ENCODE results near the gene CYBA. TPM values are rescaled to one million over a fixed set of nuclear protein-coding genes. Genes with fewer than 3 reads are reported as not detected.

CYBA gene
- total RNA-seq, 1 donor: 250 TPM

GRCh38 chr16:88652762-88653063 is 1.9 kb upstream of the CYBA start:
- H4K20me1 ChIP-seq (ENCODE audit: insufficient read depth, low read length): peaks cover 9% of the 10 kb centered on the region
- H3K27ac ChIP-seq (ENCODE audit: low read depth, low read length): no peak overlapping the region
- no peak for TF ChIP-seq CTCF (IDR thresholded peaks at IDR 0.05; ENCODE audit: extremely low read depth, low read depth, low read length)

GRCh38 chr16:88651989-88652761 is 1.3 kb upstream of the CYBA start:
- Histone ChIP-seq H3K4me3 (ENCODE audit: insufficient read depth, low read length) (no peak overlapping the region), H3K4me1 (ENCODE audit: insufficient read depth, low read length) (peaks cover 11% of the 10 kb centered on the region), H2AFZ (ENCODE audit: low read length) (no peak overlapping the region), H3K9me3 (ENCODE audit: low read depth, low read length) (no peaks in the 10 kb centered on the region), H3K27me3 (ENCODE audit: insufficient read depth, low read length) (no peaks in the 10 kb centered on the region), H3K4me2 (ENCODE audit: insufficient read depth, low read length) (no peak overlapping the region), H4K20me1 (ENCODE audit: insufficient read depth, low read length) (peaks cover 9% of the 10 kb centered on the region), H3K36me3 (ENCODE audit: insufficient read depth, low read length) (peaks cover 8% of the 10 kb centered on the region), H3K27ac (ENCODE audit: low read depth, low read length) (no peak overlapping the region), H3K79me2 (ENCODE audit: insufficient read depth, low read length) (peaks cover 5% of the 10 kb centered on the region)
- TF ChIP-seq CTCF (IDR thresholded peaks at IDR 0.05; ENCODE audit: extremely low read depth, low read depth, low read length): no peak
- peak; percentile 68 for DNase-seq (ENCODE audit: insufficient read length, low spot score, missing footprints)

More at GRCh38 chr16:88652762-88653063, 1.9 kb upstream of the CYBA start:
- peaks cover 11% of the 10 kb centered on the region for H3K4me1 ChIP-seq (ENCODE audit: insufficient read depth, low read length)
- no peak overlapping the region for H3K4me2 ChIP-seq (ENCODE audit: insufficient read depth, low read length)
- DNase-seq (ENCODE audit: insufficient read length, low spot score, missing footprints): peak; percentile 84
- no peak overlapping the region for H2AFZ ChIP-seq (ENCODE audit: low read length)
- no peaks in the 10 kb centered on the region for H3K27me3 ChIP-seq (ENCODE audit: insufficient read depth, low read length)
- peaks cover 5% of the 10 kb centered on the region for H3K79me2 ChIP-seq (ENCODE audit: insufficient read depth, low read length)
- no peaks in the 10 kb centered on the region for H3K9me3 ChIP-seq (ENCODE audit: low read depth, low read length)
- no peak overlapping the region for H3K4me3 ChIP-seq (ENCODE audit: insufficient read depth, low read length)
- H3K36me3 ChIP-seq (ENCODE audit: insufficient read depth, low read length): peaks cover 8% of the 10 kb centered on the region

GRCh38 chr16:88651276-88651988 is 579 bp upstream of the CYBA start:
- DNase-seq (ENCODE audit: insufficient read length, low spot score, missing footprints): peak; percentile 93
- TF ChIP-seq CTCF (IDR thresholded peaks at IDR 0.05; ENCODE audit: extremely low read depth, low read depth, low read length): no peak
- Histone ChIP-seq H2AFZ (ENCODE audit: low read length) (peak overlapping the region; percentile 72), H3K27me3 (ENCODE audit: insufficient read depth, low read length) (no peaks in the 10 kb centered on the region), H3K4me2 (ENCODE audit: insufficient read depth, low read length) (peak overlapping the region; percentile 88), H3K27ac (ENCODE audit: low read depth, low read length) (no peak overlapping the region), H3K36me3 (ENCODE audit: insufficient read depth, low read length) (peaks cover 8% of the 10 kb centered on the region), H3K9me3 (ENCODE audit: low read depth, low read length) (no peaks in the 10 kb centered on the region), H4K20me1 (ENCODE audit: insufficient read depth, low read length) (peaks cover 13% of the 10 kb centered on the region), H3K4me3 (ENCODE audit: insufficient read depth, low read length) (peak overlapping the region; percentile 85), H3K4me1 (ENCODE audit: insufficient read depth, low read length) (peaks cover 11% of the 10 kb centered on the region), H3K79me2 (ENCODE audit: insufficient read depth, low read length) (peaks cover 3% of the 10 kb centered on the region)

All from osteoblast (primary cell).